ENCODE results near the gene FKBP4. TPM values are rescaled to one million over a fixed set of nuclear protein-coding genes. Genes with fewer than 3 reads are reported as not detected.
A peak's percentile ranks its signal among the peaks of the same experiment; 100 is the strongest.

Gene FKBP4
- polyA plus RNA-seq, 4 donors: 20.3 to 48.6 (median 34.4) TPM

DNA sequence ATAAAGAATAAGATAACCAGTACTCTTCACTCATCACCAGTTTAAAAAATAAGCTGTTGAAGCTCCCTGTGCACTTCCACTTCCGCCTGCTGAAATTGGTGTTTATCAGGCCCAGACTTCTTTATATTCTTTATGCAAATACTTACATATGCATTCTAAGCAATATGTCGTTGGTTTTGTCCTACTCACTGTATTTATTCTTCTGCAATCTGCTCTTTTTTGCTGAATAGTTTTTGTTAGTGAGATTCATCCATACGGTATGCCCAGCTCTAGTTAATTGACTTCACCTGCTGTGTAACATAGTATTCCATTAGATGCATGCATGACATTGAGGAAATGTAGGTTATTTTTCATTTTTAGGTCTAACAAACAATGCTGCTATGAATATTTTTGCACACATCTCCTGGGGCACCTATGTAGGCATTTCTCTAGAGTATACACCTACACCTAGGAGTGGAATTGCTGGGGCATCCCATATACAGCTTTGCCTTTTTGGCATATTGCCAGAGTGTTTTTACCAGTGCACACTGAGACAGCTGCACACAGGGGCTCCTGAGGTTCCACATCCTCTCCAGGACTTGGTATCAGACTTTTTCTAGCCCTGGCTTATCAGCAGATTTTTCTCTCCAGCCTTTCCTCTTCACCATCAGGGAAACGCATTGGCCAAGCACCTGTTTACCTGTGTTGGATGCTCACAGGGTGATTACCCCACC, 41.1 kb downstream of the FKBP4 start:
- Histone ChIP-seq H3K36me3 (ENCODE audit: control insufficient read depth in 3 of 3, insufficient read depth in 2 of 3, low read depth in 1 of 3, low read length in 3 of 3) (peaks cover 0 to 10% (median 0%) of the 10 kb centered on the region in 3 donors), H3K27me3 (ENCODE audit: control insufficient read depth in 3 of 3, insufficient read depth in 3 of 3, low read length in 3 of 3) (no peaks in the 10 kb centered on the region), H3K9me3 (ENCODE audit: control insufficient read depth in 2 of 2, insufficient read depth in 1 of 2, low read depth in 1 of 2, low read length in 1 of 2) (no peaks in the 10 kb centered on the region), H3K27ac (ENCODE audit: low read depth in 1 of 3, low read length in 2 of 3) (no peak overlapping the region), H3K4me1 (ENCODE audit: control insufficient read depth in 3 of 3, insufficient read depth in 2 of 3, low read depth in 1 of 3, low read length in 2 of 3) (peaks cover 0 to 5% (median 0%) of the 10 kb centered on the region in 3 donors), H3K4me3 (ENCODE audit: low read depth in 1 of 3, low read length in 3 of 3) (no peak overlapping the region)
- no peak for FAIRE-seq
- WGBS, 3 donors: 53 to 63% (median 60%) methylated on average over 4 of the region's 4 CpGs
- DNase-seq: no peak

GRCh38 chr12:2836574-2836973, 41.8 kb downstream of the FKBP4 start:
- Histone ChIP-seq H3K9me3 (ENCODE audit: control insufficient read depth in 2 of 2, insufficient read depth in 1 of 2, low read depth in 1 of 2, low read length in 1 of 2) (no peaks in the 10 kb centered on the region), H3K27me3 (ENCODE audit: control insufficient read depth in 3 of 3, insufficient read depth in 3 of 3, low read length in 3 of 3) (no peaks in the 10 kb centered on the region), H3K27ac (ENCODE audit: low read depth in 1 of 3, low read length in 2 of 3) (no peak overlapping the region), H3K36me3 (ENCODE audit: control insufficient read depth in 3 of 3, insufficient read depth in 2 of 3, low read depth in 1 of 3, low read length in 3 of 3) (peaks cover 0 to 13% (median 0%) of the 10 kb centered on the region in 3 donors), H3K4me1 (ENCODE audit: control insufficient read depth in 3 of 3, insufficient read depth in 2 of 3, low read depth in 1 of 3, low read length in 2 of 3) (peaks cover 0 to 5% (median 0%) of the 10 kb centered on the region in 3 donors), H3K4me3 (ENCODE audit: low read depth in 1 of 3, low read length in 3 of 3) (no peak overlapping the region)
- 87 to 94% (median 89%) methylated on average over 8 of the region's 8 CpGs for WGBS, 3 donors
- DNase-seq (no peak), FAIRE-seq (no peak)

GRCh38 chr12:2841056-2841650, 46.4 kb downstream of the FKBP4 start:
- H3K4me1 ChIP-seq (ENCODE audit: control insufficient read depth in 3 of 3, insufficient read depth in 2 of 3, low read depth in 1 of 3, low read length in 2 of 3): peaks cover 0 to 1% (median 0%) of the 10 kb centered on the region in 3 donors
- WGBS, 3 donors: 67 to 73% (median 68%) methylated on average over 9 of the region's 9 CpGs
- no peak overlapping the region for H3K4me3 ChIP-seq (ENCODE audit: low read depth in 1 of 3, low read length in 3 of 3)
- no peak overlapping the region for H3K27ac ChIP-seq (ENCODE audit: low read depth in 1 of 3, low read length in 2 of 3)
- no peak for FAIRE-seq
- no peak for DNase-seq
- H3K9me3 ChIP-seq (ENCODE audit: control insufficient read depth in 2 of 2, insufficient read depth in 1 of 2, low read depth in 1 of 2, low read length in 1 of 2): no peaks in the 10 kb centered on the region
- peaks cover 0 to 29% (median 0%) of the 10 kb centered on the region in 3 donors for H3K36me3 ChIP-seq (ENCODE audit: control insufficient read depth in 3 of 3, insufficient read depth in 2 of 3, low read depth in 1 of 3, low read length in 3 of 3)
- H3K27me3 ChIP-seq (ENCODE audit: control insufficient read depth in 3 of 3, insufficient read depth in 3 of 3, low read length in 3 of 3): no peaks in the 10 kb centered on the region

GRCh38 chr12:2842948-2843347, 48.2 kb downstream of the FKBP4 start:
- H3K4me3 ChIP-seq (ENCODE audit: low read depth in 1 of 3, low read length in 3 of 3): no peak overlapping the region
- DNase-seq (no peak), FAIRE-seq (no peak)
- H3K9me3 ChIP-seq (ENCODE audit: control insufficient read depth in 2 of 2, insufficient read depth in 1 of 2, low read depth in 1 of 2, low read length in 1 of 2): no peaks in the 10 kb centered on the region
- peak overlapping the region in 1 of 3 donors; percentile 24 for H3K27ac ChIP-seq (ENCODE audit: low read depth in 1 of 3, low read length in 2 of 3)
- no peaks in the 10 kb centered on the region for H3K27me3 ChIP-seq (ENCODE audit: control insufficient read depth in 3 of 3, insufficient read depth in 3 of 3, low read length in 3 of 3)
- peaks cover 0 to 30% (median 0%) of the 10 kb centered on the region in 3 donors for H3K36me3 ChIP-seq (ENCODE audit: control insufficient read depth in 3 of 3, insufficient read depth in 2 of 3, low read depth in 1 of 3, low read length in 3 of 3)
- 85 to 90% (median 85%) methylated on average over 5 of the region's 5 CpGs for WGBS, 3 donors
- peaks cover 0 to 3% (median 0%) of the 10 kb centered on the region in 3 donors for H3K4me1 ChIP-seq (ENCODE audit: control insufficient read depth in 3 of 3, insufficient read depth in 2 of 3, low read depth in 1 of 3, low read length in 2 of 3)

GRCh38 chr12:2844786-2845185, 50.0 kb downstream of the FKBP4 start:
- H3K4me3 ChIP-seq (ENCODE audit: low read depth in 1 of 3, low read length in 3 of 3): no peak overlapping the region
- WGBS, 3 donors: 82 to 87% (median 83%) methylated on average over 9 of the region's 9 CpGs
- no peaks in the 10 kb centered on the region for H3K27me3 ChIP-seq (ENCODE audit: control insufficient read depth in 3 of 3, insufficient read depth in 3 of 3, low read length in 3 of 3)
- peaks cover 0 to 34% (median 0%) of the 10 kb centered on the region in 3 donors for H3K36me3 ChIP-seq (ENCODE audit: control insufficient read depth in 3 of 3, insufficient read depth in 2 of 3, low read depth in 1 of 3, low read length in 3 of 3)
- H3K27ac ChIP-seq (ENCODE audit: low read depth in 1 of 3, low read length in 2 of 3): peak overlapping the region in 1 of 3 donors; percentile 42
- DNase-seq (no peak), FAIRE-seq (no peak)
- H3K9me3 ChIP-seq (ENCODE audit: control insufficient read depth in 2 of 2, insufficient read depth in 1 of 2, low read depth in 1 of 2, low read length in 1 of 2): no peaks in the 10 kb centered on the region
- peaks cover 0 to 17% (median 0%) of the 10 kb centered on the region in 3 donors for H3K4me1 ChIP-seq (ENCODE audit: control insufficient read depth in 3 of 3, insufficient read depth in 2 of 3, low read depth in 1 of 3, low read length in 2 of 3)

- no peak overlapping the region for H3K27ac ChIP-seq (ENCODE audit: low read depth in 1 of 3, low read length in 2 of 3)
- H3K27me3 ChIP-seq (ENCODE audit: control insufficient read depth in 3 of 3, insufficient read depth in 3 of 3, low read length in 3 of 3): no peaks in the 10 kb centered on the region
- no peak overlapping the region for H3K4me3 ChIP-seq (ENCODE audit: low read depth in 1 of 3, low read length in 3 of 3)
- DNase-seq: no peak
- peaks cover 0 to 32% (median 0%) of the 10 kb centered on the region in 3 donors for H3K36me3 ChIP-seq (ENCODE audit: control insufficient read depth in 3 of 3, insufficient read depth in 2 of 3, low read depth in 1 of 3, low read length in 3 of 3)
- H3K4me1 ChIP-seq (ENCODE audit: control insufficient read depth in 3 of 3, insufficient read depth in 2 of 3, low read depth in 1 of 3, low read length in 2 of 3): peaks cover 0 to 20% (median 0%) of the 10 kb centered on the region in 3 donors
- 51 to 76% (median 67%) methylated on average over 6 of the region's 6 CpGs for WGBS, 3 donors
- FAIRE-seq: no peak
- H3K9me3 ChIP-seq (ENCODE audit: control insufficient read depth in 2 of 2, insufficient read depth in 1 of 2, low read depth in 1 of 2, low read length in 1 of 2): no peaks in the 10 kb centered on the region
Observed at GRCh38 chr12:2845280-2845679, 50.5 kb downstream of the FKBP4 start.

DNA sequence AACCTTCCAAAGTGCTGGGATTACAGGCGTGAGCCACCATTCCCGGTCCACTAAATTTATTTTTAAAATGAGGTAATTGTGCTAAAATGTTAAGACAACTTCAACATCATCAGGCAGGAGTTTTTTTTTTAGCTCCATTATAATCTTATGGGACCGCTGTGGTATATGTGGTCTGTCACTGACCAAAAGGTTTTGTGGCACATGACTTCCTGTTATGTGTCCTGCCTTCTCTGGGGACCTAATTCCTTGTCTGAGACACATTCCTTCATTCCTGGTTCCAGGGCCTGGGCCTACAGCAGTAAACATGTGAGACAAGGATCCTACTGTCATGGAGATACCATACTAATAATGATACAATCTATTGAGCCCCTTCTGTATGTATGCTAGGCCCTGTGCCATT, 57.2 kb downstream of the FKBP4 start:
- FAIRE-seq (no peak), DNase-seq (no peak)
- Histone ChIP-seq H3K4me3 (ENCODE audit: low read depth in 1 of 3, low read length in 3 of 3) (no peak overlapping the region), H3K9me3 (ENCODE audit: control insufficient read depth in 2 of 2, insufficient read depth in 1 of 2, low read depth in 1 of 2, low read length in 1 of 2) (no peaks in the 10 kb centered on the region), H3K27ac (ENCODE audit: low read depth in 1 of 3, low read length in 2 of 3) (no peak overlapping the region), H3K36me3 (ENCODE audit: control insufficient read depth in 3 of 3, insufficient read depth in 2 of 3, low read depth in 1 of 3, low read length in 3 of 3) (peaks cover 0 to 8% (median 0%) of the 10 kb centered on the region in 3 donors), H3K4me1 (ENCODE audit: control insufficient read depth in 3 of 3, insufficient read depth in 2 of 3, low read depth in 1 of 3, low read length in 2 of 3) (peaks cover 0 to 46% (median 2%) of the 10 kb centered on the region in 3 donors), H3K27me3 (ENCODE audit: control insufficient read depth in 3 of 3, insufficient read depth in 3 of 3, low read length in 3 of 3) (no peaks in the 10 kb centered on the region)
- 92 to 100% (median 95%) methylated on average over 3 of the region's 3 CpGs for WGBS, 3 donors

- Histone ChIP-seq H3K9me3 (ENCODE audit: control insufficient read depth in 2 of 2, insufficient read depth in 1 of 2, low read depth in 1 of 2, low read length in 1 of 2) (no peaks in the 10 kb centered on the region), H3K4me1 (ENCODE audit: control insufficient read depth in 3 of 3, insufficient read depth in 2 of 3, low read depth in 1 of 3, low read length in 2 of 3) (peaks cover 0 to 54% (median 3%) of the 10 kb centered on the region in 3 donors), H3K27me3 (ENCODE audit: control insufficient read depth in 3 of 3, insufficient read depth in 3 of 3, low read length in 3 of 3) (no peaks in the 10 kb centered on the region), H3K4me3 (ENCODE audit: low read depth in 1 of 3, low read length in 3 of 3) (no peak overlapping the region), H3K27ac (ENCODE audit: low read depth in 1 of 3, low read length in 2 of 3) (no peak overlapping the region), H3K36me3 (ENCODE audit: control insufficient read depth in 3 of 3, insufficient read depth in 2 of 3, low read depth in 1 of 3, low read length in 3 of 3) (peaks cover 0 to 12% (median 0%) of the 10 kb centered on the region in 3 donors)
- FAIRE-seq (no peak), DNase-seq (peak; percentile 71 to 86)
- 22 to 26% (median 23%) methylated on average over 11 of the region's 11 CpGs for WGBS, 3 donors
Observed at GRCh38 chr12:2853626-2854025, 58.9 kb downstream of the FKBP4 start.

Data from small intestine (tissue), 7 donors.